ENCODE results near the gene ZNF668. TPM values are rescaled to one million over a fixed set of nuclear protein-coding genes. Genes with fewer than 3 reads are reported as not detected.

Gene ZNF668
- total and polyA plus RNA-seq, 2 of the 8 experiments (the other 6 are each of a cell fraction or from before 2014, with no cell fraction given) = 14.0 to 14.3 TPM

- no peak for TF ChIP-seq CHD7 (IDR thresholded peaks at IDR 0.05; ENCODE audit: insufficient replicate concordance, low read length)
- no peak for TF ChIP-seq E2F6 (IDR thresholded peaks at IDR 0.05)
- TF ChIP-seq TEAD4 (IDR thresholded peaks at IDR 0.05; ENCODE audit: low read depth, low read length) = peak; percentile 12; the same call in 1 of the 2 replicates
- TF ChIP-seq CTBP2 (IDR thresholded peaks at IDR 0.05; ENCODE audit: borderline replicate concordance, insufficient read depth, insufficient read length, low read length) = no peak
- TF ChIP-seq BRCA1 (IDR thresholded peaks at IDR 0.05; ENCODE audit: low read depth, low read length) = no peak
- peak; percentile 70 for TF ChIP-seq KDM4A (IDR thresholded peaks at IDR 0.05; ENCODE audit: low read depth, low read length, severe bottlenecking)
- 0 out of 4 replicates have a peak, but pooled peaks of 1 of the 2 experiments have one; percentile 45 for TF ChIP-seq HDAC2 (IDR thresholded peaks at IDR 0.05; ENCODE audit: borderline replicate concordance in 1 of 2, low read depth in 2 of 2, low read length in 2 of 2)
These were observed 20.5 kb upstream of the ZNF668 start, which contains the start of gene VKORC1 (continued) for GRCh38 chr16:31094424-31095120.
